Superior temporal gyrus (tissue), 1 donor: Measurements from ENCODE around the gene PAPPA.

Experiments
- DNase-seq: peaks from one replicate; pipeline ENCODE4 v3.0.0-alpha.2; 2016; ENCODE audit errors: extremely low spot score

The PAPPA gene

GRCh38 chr9:116230051-116230632 is 76.6 kb downstream of the PAPPA start:
- no peak for DNase-seq

DNA sequence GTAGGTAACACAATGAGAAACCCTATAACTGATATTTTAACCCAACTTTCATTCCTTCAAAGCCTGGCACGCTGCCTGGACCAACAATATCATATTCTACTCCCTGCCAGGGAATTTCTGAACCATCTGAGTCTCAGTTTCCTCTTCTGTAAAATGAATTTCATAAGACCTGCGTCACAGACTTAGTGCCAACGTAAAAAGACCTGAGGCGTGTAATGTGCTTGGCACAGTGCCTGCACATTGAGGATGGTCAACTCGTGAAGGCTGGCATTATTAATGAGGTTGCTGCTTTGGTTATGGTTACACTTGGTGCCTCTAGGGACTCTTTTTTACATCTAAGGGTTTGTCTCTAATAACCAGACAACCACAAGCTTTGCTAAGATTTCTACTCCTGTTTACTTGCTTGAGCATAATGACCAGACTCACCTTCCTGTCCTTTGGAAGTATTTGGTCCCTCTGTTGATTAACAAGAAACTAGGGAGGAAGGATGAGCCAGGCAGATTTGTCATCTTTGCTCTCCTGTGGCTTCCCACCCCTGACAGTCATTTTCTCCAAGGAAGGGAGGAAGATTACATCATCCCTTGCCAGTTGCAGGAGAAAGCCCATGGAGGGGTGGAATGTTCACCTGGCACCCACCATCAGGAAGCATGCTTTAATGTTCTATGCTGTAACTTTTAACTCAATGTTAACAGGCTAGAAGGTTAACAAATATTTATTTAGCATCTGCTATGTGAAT is 79.0 kb downstream of the PAPPA start:
- DNase-seq, result no peak

DNA sequence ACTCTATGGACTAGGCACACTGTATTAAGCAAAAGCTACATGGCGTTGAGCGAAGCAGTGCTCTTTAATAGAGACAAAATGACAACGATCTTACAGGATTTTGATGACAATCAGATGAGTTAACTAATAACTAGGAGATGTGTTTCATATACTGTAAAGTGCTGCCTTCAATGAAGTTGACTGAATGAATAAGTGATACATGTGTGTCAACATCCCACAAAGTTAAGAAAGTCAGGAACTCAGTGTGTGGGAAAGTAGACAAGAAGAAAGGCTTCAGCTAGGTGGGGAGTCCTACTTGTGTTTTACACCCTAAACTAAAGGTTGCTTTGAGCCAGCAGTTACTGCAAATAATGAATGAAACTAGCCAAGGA is 79.6 kb downstream of the PAPPA start:
- DNase-seq, result no peak

DNA sequence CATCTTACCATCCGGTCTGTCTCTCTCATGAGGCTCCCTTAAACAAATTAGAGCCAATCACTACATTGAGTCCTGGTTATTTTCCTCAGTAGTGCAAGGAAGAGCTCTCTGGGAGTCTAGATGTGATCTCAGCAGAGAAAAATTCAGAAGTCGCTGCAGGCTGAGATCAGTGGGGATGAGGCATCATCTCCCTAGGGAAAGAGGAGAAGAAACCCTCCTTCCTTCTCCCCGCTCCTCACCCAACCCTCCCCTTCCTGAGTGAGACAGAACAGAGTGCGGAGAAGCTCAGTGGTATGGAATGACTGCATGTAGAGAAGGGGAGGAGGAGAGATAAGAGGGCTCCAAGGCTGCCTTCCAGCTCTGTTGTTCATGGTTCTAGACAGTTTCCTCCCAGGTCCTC is 80.5 kb downstream of the PAPPA start:
- no peak for DNase-seq

GRCh38 chr9:116236979-116237378 is 83.4 kb downstream of the PAPPA start:
- no peak for DNase-seq

- no peak for DNase-seq
These were observed 83.9 kb downstream of the PAPPA start for GRCh38 chr9:116237456-116237855.

- no peak for DNase-seq
These were observed 84.6 kb downstream of the PAPPA start for GRCh38 chr9:116238225-116238624.

GRCh38 chr9:116238776-116239340 is 85.3 kb downstream of the PAPPA start:
- no peak for DNase-seq

GRCh38 chr9:116243708-116244107 is 90.1 kb downstream of the PAPPA start:
- DNase-seq, result no peak

GRCh38 chr9:116247284-116247683 is 93.7 kb downstream of the PAPPA start:
- no peak for DNase-seq

GRCh38 chr9:116247791-116248374 is 94.3 kb downstream of the PAPPA start:
- no peak for DNase-seq

GRCh38 chr9:116250891-116251290 is 97.3 kb downstream of the PAPPA start:
- no peak for DNase-seq

DNA sequence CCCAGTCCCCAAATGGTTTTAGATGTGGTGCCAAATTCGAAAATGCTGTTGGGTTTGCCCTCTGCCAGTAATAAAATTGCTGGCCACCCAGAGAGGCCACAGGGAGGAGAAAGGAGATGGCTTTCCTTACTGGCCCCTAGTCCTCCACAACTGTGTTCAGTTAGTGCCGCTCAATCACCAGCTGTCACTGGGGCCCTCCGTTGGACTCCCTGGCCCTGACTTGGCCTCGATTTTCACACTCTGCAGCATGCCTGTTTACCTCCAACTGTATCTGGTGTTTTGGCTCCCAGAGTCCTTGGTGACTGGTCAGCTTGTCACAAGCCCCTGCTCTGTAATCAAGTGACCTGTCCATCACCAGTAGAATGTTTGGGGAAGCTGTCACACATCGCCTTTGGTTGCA is 97.8 kb downstream of the PAPPA start:
- DNase-seq, result no peak

- DNase-seq, result no peak
These were observed 106.9 kb downstream of the PAPPA start for GRCh38 chr9:116260531-116260930.

DNA sequence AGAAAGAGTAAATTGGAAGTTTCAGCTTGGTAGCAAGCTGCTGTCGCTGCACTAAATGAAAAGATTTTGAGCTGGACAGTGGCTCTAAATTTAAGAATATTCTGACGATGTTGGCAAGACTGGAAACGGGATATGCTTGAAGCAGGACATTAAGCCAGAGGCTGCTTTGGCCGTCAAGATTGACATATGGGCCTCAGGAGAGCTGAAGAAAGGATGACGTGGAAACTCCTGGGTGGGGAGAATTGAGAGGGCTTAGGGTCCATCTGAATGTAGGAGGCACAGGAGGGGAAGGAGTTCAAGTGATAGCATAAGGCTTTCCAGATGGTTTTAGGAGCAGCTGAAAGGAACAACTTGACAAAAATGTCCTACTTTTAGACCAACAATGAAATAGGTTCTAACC is 108.9 kb downstream of the PAPPA start:
- no peak for DNase-seq

GRCh38 chr9:116264361-116264760 is 110.8 kb downstream of the PAPPA start:
- no peak for DNase-seq

DNA sequence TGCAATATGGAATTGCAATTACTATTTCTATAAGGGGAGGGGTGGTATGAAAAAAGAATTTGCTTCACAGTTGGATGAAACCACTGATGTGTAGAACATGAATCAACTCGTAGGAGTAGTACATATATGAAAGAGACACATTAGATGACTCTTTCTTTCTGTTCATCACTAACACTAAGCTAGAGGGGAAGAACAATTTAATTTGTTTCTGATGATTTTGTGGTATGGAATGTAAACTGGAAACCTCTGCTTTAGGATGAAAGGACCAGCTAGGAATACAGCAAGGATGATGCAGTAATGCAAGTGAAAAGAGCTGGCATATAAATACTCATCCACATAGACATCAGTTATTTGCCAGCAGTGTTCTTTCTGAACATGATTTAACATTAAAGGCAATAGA is 113.4 kb downstream of the PAPPA start:
- no peak for DNase-seq

GRCh38 chr9:116269250-116269649 is 115.7 kb downstream of the PAPPA start:
- no peak for DNase-seq

DNA sequence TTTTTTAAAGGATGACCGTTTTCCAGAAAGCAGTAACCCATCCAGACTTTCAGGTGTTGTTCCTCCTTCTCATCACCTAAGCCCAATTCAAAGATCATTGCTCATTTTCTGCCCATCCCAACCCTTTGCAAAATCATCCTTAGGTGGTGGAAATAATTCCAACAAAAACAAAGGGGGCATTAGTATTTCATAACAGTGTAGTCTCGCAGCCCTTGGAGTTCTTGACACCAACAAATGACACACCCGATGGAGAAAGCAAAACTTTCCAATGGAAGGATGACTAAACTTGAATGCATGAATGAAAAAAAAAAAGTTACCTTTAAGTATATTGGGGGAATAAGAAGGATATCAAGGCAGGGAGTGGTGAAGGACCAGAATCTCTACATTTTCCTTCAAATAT is 117.0 kb downstream of the PAPPA start:
- no peak for DNase-seq

DNA sequence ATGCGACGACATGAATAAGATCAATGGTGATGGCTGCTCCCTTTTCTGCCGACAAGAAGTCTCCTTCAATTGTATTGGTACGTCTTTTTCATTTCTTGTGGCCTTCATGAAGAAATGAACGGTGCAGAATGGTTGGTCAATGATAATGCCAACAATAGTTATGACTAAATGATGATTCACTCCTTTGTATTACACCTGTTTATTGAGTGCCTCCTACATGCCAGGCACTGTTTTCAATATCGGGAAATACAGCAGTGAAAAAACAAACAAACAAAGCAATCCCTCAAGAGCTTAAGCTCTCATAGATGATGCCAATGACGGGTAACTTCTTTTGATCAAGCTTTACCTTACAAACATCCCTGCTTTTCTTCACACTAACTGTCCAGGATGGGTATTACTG is 117.7 kb downstream of the PAPPA start:
- no peak for DNase-seq

DNA sequence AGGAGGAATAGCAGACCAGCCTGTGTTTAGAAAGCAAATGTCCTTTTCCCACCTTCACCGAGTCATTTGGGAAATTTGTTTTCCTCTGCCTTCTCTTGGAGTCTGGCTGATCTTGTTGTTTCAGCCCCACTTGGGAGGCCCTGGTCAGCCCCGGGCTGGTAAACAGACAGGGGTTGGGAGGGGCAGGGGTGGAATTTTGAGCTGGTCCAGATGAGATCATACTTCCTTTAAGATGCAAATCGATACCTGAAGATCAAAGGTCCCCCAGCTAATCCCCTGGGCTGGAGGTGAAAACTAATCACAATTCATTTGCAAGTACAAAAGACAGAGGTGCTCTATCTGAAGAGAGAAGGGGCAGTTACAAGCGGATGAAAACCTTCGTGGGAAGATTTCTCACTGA is 118.4 kb downstream of the PAPPA start:
- DNase-seq, result no peak

DNA sequence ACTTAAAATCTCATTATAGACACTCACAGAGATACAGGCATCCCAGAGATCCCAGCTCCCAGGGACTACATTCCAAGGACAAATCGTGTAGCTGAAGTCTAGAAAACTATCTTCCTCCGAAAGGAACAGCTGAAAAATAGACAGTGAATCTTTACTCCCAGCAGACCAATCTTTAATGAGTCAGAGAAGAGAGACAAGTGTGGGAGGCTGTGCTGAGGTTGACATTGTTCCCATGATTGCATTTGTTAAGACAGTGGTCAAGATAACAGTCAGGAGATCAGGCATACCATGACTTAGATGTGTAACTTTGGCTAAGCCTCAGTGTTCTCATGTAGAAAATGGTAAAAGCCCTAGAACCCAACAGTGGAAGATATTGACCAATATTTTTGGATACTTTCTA is 120.7 kb downstream of the PAPPA start:
- no peak for DNase-seq
